Trophoblast cell (in vitro differentiated cells and primary cell): ENCODE data around the gene KIAA0232.

Experiments
- DNase-seq, 2 donors: peaks; one replicate each; pipeline ENCODE4 v3.0.0-alpha.2; 2016
- H2AFZ ChIP-seq: 2 replicates; pipeline ENCODE4 v1.6.1; 2013; ENCODE audit warnings: low read length, moderate library complexity, mild to moderate bottlenecking; ENCODE audit not compliant: insufficient read depth, poor library complexity
- H2AK5ac ChIP-seq: 2 replicates; pipeline ENCODE4 v1.6.1; 2013; ENCODE audit warnings: mild to moderate bottlenecking, low read length
- H2BK120ac ChIP-seq: 2 replicates; pipeline ENCODE4 v1.6.1; 2013; ENCODE audit warnings: low read length, mild to moderate bottlenecking, moderate library complexity; ENCODE audit not compliant: insufficient read depth, poor library complexity
- H2BK12ac ChIP-seq: 2 replicates; pipeline ENCODE4 v1.6.1; 2013; ENCODE audit warnings: mild to moderate bottlenecking, low read length, moderate library complexity
- H2BK5ac ChIP-seq: 2 replicates; pipeline ENCODE4 v1.6.1; 2013; ENCODE audit warnings: low read length, low read depth, moderate library complexity, mild to moderate bottlenecking; ENCODE audit not compliant: poor library complexity
- H3K14ac ChIP-seq: 2 replicates; pipeline ENCODE4 v1.6.1; 2013; ENCODE audit warnings: mild to moderate bottlenecking, low read length
- H3K18ac ChIP-seq: 2 replicates; pipeline ENCODE4 v1.6.1; 2013; ENCODE audit warnings: mild to moderate bottlenecking, low read length
- H3K23ac ChIP-seq: 2 replicates; pipeline ENCODE4 v1.6.1; 2013; ENCODE audit warnings: low read length
- H3K27ac ChIP-seq: 2 replicates; pipeline ENCODE4 v1.5.1; 2013; ENCODE audit warnings: low read depth, mild to moderate bottlenecking, inconsistent platforms, low read length, moderate library complexity
- H3K27me3 ChIP-seq: 2 replicates; pipeline ENCODE4 v1.6.1; 2013; ENCODE audit warnings: inconsistent platforms, mild to moderate bottlenecking, low read length, moderate library complexity; ENCODE audit not compliant: insufficient read depth
- H3K36me3 ChIP-seq, 2 experiments: 1 replicate in 1 of 2; 2 replicates in 1 of 2; pipeline ENCODE4 v1.6.1; 2013; ENCODE audit warnings: low read length in 2 of 2, mild to moderate bottlenecking in 2 of 2, moderate library complexity in 1 of 2; ENCODE audit not compliant: insufficient read depth in 2 of 2, control insufficient read depth in 1 of 2
- H3K4ac ChIP-seq: 2 replicates; pipeline ENCODE4 v1.6.1; 2013; ENCODE audit warnings: low read depth, mild to moderate bottlenecking, low read length, moderate library complexity
- H3K4me1 ChIP-seq, 2 experiments: 1 replicate in 1 of 2; 2 replicates in 1 of 2; pipeline ENCODE4 v1.6.1; 2013; ENCODE audit warnings: low read length in 2 of 2, mild to moderate bottlenecking in 2 of 2, moderate library complexity in 1 of 2; ENCODE audit not compliant: insufficient read depth in 2 of 2, control insufficient read depth in 1 of 2
- H3K4me2 ChIP-seq: 2 replicates; pipeline ENCODE4 v1.6.1; 2013; ENCODE audit warnings: inconsistent platforms, mild to moderate bottlenecking, low read length, moderate library complexity
- H3K4me3 ChIP-seq: 2 replicates; pipeline ENCODE4 v1.5.1; 2013; ENCODE audit warnings: mild to moderate bottlenecking, low read depth, low read length, inconsistent platforms
- H3K79me1 ChIP-seq: one replicate; pipeline ENCODE4 v1.6.1; 2013; ENCODE audit warnings: low read length
- H3K79me2 ChIP-seq: 2 replicates; pipeline ENCODE4 v1.6.1; 2013; ENCODE audit warnings: low read length, mild to moderate bottlenecking; ENCODE audit not compliant: control insufficient read depth, insufficient read depth, poor library complexity
- H3K9ac ChIP-seq: 2 replicates; pipeline ENCODE4 v1.6.1; 2013; ENCODE audit warnings: mild to moderate bottlenecking, low read length
- H3K9me3 ChIP-seq: 2 replicates; pipeline ENCODE4 v1.6.1; 2013; ENCODE audit warnings: low read depth, mild to moderate bottlenecking, control low read depth, inconsistent platforms, low read length; ENCODE audit not compliant: insufficient read depth
- H4K12ac ChIP-seq: 2 replicates; pipeline ENCODE4 v1.6.1; 2013; ENCODE audit warnings: low read depth, mild to moderate bottlenecking, low read length, moderate library complexity
- H4K8ac ChIP-seq: 2 replicates; pipeline ENCODE4 v1.6.1; 2013; ENCODE audit warnings: low read depth, mild to moderate bottlenecking, low read length, moderate library complexity
- H4K91ac ChIP-seq: one replicate; pipeline ENCODE4 v1.6.1; 2013; ENCODE audit warnings: low read depth, mild to moderate bottlenecking, low read length, moderate library complexity
- WGBS: extraction: QIAGEN DNeasy Blood & Tissue Kit; methylation state at CpG from one replicate; pipeline ENCODE4 v1.1.7; 2013; ENCODE audit warnings: missing lambda C conversion rate; ENCODE audit not compliant: insufficient read length, insufficient coverage; ENCODE audit errors: extremely low coverage; 5-methylcytosine and 5-hydroxymethylcytosine counted together

Gene KIAA0232

DNA sequence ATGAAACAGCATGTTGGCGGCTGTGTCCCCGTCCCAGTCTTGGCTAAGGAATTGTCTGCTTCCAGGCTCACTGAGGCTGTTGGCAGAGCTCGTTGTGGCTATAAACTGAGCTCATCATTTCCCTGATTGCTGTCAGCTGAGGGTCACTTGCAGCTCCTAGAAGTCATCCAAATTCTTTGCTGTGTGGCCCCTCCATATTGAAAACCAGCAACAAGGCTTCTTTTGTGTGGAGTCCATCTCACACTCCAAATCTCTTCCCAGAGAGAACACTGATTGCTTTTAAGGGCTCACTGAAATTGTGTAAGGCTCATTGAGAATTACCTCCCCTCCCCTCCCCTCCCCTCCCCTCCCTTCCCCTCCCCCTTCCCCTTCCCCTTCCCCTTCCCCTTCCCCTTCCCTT, 150.4 kb downstream of the KIAA0232 start:
- H2BK120ac ChIP-seq, result no peak overlapping the region
- H3K79me1 ChIP-seq, result peaks cover 5% of the 10 kb centered on the region
- H3K27me3 ChIP-seq, result no peaks in the 10 kb centered on the region
- H3K18ac ChIP-seq, result no peak overlapping the region
- no peak overlapping the region for H4K12ac ChIP-seq
- no peak overlapping the region for H3K23ac ChIP-seq
- no peak for DNase-seq
- H2BK12ac ChIP-seq, result no peak overlapping the region
- H3K4me2 ChIP-seq, result no peak overlapping the region
- H2AFZ ChIP-seq, result no peak overlapping the region
- peaks cover 7% of the 10 kb centered on the region for H3K9me3 ChIP-seq
- no peak overlapping the region for H4K8ac ChIP-seq
- H2AK5ac ChIP-seq, result no peak overlapping the region
- H4K91ac ChIP-seq, result no peak overlapping the region
- H2BK5ac ChIP-seq, result no peak overlapping the region
- H3K79me2 ChIP-seq, result no peaks in the 10 kb centered on the region
- H3K4ac ChIP-seq, result no peak overlapping the region
- H3K4me1 ChIP-seq, result peaks cover 7 to 8% of the 10 kb centered on the region in 2 experiments
- H3K36me3 ChIP-seq, result no peaks in the 10 kb centered on the region
- H3K9ac ChIP-seq, result no peak overlapping the region
- H3K4me3 ChIP-seq, result no peak overlapping the region
- no CpG with 5 or more reads among the region's 3 CpGs for WGBS
- no peak overlapping the region for H3K14ac ChIP-seq
- H3K27ac ChIP-seq, result no peak overlapping the region
